Measurements from ENCODE around the gene OSBPL2.

The OSBPL2 gene

GRCh38 chr20:62287759-62288534 lies 49.6 kb downstream of the OSBPL2 start:
- no peak for DNase-seq

DNA sequence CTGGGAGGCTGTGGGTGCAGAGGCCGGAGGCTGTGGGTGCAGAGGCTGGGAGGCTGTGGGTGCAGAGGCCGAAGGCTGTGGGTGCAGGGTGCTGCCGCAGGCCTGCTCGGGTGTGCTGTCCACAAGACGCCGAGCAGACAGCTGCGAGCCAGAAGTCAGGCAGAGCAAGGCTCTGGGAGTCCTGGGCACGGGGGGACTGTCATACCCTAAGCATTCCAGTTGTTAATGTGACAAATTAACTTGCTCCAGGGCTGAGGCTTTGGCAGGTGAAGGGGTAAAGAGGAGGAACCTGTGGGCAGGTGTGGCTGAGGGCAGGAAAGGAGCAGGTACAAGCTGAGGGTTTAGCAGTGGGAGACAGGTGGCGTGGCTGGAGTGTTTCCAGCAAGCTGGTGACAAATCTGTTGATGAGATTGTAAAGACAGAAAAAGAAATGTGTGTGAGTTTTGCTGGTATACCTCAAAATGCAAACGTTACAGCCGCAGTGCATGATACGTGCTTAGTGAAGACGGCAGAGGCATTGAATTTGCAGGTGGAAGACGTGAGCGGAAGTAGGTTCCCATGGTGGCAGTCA lies 50.3 kb downstream of the OSBPL2 start:
- DNase-seq = no peak

GRCh38 chr20:62289131-62289530 lies 50.8 kb downstream of the OSBPL2 start:
- no peak for DNase-seq

- no peak for DNase-seq
These were observed 51.6 kb downstream of the OSBPL2 start for GRCh38 chr20:62289898-62290297.

DNA sequence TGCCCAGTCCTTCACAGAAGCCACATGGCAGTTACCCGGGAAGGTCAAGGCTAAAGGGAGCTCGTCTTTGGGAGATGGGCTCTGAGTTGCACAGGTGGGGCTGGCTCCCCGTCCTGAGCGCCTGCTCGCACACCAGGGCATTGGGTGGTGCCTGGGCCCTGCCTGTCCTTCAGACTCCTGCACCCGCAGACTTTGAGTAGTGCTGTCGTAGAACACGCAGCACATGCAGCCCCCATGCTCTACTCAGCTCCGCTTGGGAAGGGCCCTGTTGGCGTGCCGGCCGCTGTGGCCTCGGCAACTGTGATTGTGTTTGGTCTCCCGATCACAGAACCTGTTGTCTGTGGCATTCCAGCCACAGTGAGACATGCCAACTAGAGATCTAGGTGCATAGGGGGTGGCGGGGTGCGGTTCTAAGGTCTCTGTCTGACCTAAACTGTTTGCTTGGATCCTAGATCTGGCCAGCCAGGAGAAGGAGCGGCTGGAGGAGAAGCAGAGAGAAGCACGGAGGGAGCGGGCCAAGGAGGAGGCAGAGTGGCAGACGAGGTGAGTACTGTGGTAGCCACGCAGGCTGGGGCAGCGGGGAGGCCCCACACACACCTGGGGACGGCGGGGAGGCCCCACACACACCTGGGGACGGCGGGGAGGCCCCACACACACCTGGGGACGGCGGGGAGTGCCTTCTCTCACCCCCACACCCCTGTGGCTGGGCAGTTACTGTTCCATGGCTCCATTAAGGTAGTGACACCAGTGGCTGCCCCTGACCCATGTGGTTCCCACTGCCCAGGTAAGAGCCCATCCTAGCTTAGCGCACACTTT lies 53.1 kb downstream of the OSBPL2 start:
- DNase-seq = no peak

GRCh38 chr20:62292108-62292507 lies 53.8 kb downstream of the OSBPL2 start:
- DNase-seq = no peak

DNA sequence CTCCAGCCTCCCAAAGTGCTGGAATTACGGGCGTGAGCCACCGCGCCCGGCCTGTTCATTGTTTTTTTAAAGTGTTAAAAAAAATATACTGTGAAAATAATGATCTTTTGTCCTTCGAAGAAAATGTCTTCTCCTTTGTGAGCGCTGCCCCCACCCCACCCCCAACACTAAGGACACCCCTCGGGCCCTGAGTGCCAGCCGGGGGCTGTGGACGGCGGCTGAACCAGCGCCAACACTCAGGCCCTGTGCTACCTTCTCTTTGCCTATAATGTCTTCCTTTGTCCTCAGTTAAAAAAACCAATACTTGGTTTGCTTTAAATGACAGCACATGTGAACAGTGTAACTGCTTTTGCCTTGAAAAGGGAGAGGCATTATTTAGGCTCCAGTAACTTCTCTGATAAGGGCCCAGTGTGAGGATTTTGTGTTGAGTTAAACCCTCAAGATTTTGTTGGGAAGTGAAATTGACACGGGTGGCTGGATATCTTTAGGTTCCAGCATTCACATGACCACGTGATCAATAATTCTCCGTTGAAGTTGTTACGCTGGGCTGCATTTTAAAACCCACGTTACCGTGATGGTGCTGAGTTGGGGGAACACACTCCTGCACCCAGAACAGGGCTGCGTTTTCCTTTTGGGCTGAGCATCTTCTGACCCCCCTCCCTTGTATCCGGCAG lies 54.9 kb downstream of the OSBPL2 start:
- DNase-seq = no peak

GRCh38 chr20:62293946-62294345 lies 55.6 kb downstream of the OSBPL2 start:
- no peak for DNase-seq

DNA sequence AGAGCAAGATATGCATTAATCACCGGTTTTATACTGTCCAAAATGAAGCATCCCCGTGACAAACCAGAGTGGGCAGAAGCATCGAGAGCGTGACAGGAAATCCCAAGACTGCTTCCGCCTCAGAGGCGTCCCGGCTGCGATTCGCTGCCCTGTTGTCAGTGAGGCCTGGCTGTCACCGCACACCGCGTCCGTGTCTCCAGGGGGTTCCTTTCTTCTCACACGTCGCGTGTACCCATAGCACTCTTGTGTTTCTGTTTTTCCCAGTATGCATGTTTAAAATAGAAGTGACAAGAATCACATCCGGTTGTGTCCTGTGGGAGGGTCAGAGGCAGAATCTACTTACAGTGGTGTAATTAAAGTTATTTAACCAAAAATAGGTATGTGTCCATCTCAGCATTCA lies 56.2 kb downstream of the OSBPL2 start:
- no peak for DNase-seq

DNA sequence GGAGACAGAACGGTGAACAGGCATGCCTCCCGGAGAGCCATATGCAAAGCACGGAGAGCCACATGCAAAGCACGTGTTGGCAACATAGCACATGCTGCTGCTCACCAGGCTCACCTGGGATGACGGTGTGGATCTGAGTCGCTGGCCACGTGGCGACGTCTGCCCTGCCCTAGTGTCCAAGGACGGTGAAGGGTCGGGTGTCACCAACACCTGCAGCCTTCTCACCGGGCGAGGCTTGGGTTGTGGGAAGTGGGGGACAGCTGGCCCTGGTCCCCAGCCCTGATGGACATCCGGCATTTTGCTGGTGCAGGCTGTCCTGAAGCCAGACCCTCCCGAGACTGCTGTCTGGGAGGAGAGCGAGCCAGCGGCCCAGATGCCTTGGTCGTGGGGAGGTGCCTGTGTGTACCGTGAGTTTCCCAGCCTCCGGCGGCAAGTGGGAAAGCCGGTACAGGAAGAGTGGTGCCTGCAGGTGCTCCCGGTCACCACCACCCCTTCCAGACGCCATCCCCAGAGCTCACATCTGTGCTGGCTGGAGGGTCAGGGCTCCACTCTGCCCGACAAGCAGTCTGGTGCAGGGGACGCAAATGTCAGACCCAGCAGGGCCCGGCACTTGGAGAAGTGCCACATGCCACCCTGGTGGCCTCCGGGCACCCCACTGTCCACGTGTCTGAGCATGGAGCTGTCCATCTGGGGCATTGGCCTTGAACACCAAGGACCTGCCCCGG lies 58.6 kb downstream of the OSBPL2 start:
- DNase-seq = no peak

- no peak for DNase-seq
These were observed 59.3 kb downstream of the OSBPL2 start for GRCh38 chr20:62297449-62298227.

DNA sequence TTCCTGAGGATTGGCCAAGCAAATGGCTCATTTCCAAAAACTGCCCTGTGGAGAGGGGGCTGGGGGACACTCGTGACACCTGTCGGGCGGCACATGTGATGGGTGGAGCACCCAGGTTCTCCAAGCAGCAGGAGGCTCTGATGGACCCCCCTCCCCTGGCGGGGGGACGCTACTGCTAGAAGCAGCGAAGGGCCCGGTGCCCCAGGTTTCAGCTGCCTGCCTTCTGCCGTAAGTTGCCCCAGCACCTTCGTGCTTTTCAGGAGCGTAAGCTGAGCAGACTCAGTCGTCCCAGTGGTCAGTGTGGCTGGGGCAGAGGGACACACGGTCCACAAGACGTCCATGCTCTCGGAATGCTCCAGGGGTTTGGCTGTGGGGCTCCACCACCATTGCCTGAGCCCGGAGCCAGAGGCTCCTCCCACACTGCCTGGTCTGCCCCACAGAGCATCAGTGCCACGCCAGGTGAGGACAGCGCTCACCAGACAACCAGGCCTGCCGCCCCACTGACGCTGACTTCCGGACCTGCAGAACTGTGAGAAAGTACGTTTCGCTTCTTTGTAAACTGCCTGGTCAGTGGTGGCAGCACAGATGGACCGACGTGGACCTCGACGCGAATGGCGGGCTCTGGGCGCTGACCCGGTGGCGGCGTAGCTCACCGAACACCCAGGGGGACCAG lies 60.4 kb downstream of the OSBPL2 start:
- no peak for DNase-seq

DNA sequence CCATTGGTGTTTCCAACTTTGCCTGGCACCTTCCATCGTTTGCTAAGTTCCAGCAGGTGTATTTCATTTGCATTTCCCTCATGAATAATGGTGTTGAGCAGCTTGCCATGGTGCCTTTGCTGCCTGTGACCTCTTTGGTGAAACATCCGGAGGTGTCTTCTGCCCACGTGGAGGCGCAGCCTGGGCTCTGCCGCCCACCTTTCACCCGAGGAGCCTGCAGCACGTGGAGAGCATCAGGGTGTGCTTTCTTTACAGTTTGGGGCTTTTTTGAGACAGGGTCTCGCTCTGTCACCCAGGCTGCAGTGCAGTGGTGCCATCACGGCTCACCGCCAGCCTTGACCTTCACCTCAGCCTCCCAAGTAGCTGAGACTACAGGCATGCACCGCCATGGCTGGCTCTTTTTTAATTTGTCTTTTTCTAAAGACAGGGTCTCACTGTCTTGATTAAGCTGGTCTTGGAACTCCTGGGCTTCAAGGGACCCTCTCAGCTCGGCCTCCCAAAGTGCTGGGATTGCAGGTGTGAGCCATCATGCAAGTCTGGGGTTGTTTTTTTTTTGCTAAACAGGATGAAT lies 61.4 kb downstream of the OSBPL2 start:
- no peak for DNase-seq

GRCh38 chr20:62300319-62300718 lies 62.0 kb downstream of the OSBPL2 start:
- DNase-seq = no peak

- no peak for DNase-seq
These were observed 62.9 kb downstream of the OSBPL2 start for GRCh38 chr20:62301111-62301668.

DNA sequence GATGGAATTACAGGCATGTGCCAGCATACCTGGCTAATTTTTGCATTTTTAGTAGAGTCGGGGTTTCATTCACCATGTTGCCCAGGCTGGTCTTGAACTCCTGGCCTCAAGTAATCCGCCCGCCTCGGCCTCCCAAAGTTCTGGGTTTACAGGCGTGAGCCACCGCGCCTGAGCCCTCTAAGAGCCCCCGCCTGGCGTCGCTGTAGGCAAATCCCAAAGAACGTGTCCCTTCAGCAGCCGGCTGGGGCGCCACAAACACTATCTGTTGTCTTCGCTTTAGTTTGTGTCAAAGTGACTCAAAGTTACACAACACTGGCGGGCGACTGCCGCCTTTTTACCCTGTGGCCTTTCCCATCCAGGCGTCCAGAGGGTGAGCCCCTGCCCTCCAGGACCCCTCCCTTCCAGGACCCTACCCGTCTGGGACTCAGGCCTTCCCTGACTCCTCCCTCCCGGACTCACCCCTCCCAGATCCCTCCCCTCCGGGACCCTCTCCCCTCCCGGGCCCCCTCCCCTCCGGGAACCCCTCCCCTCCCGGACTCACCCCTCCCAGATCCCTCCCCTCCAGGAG lies 63.5 kb downstream of the OSBPL2 start:
- DNase-seq = peak; percentile 89

DNA sequence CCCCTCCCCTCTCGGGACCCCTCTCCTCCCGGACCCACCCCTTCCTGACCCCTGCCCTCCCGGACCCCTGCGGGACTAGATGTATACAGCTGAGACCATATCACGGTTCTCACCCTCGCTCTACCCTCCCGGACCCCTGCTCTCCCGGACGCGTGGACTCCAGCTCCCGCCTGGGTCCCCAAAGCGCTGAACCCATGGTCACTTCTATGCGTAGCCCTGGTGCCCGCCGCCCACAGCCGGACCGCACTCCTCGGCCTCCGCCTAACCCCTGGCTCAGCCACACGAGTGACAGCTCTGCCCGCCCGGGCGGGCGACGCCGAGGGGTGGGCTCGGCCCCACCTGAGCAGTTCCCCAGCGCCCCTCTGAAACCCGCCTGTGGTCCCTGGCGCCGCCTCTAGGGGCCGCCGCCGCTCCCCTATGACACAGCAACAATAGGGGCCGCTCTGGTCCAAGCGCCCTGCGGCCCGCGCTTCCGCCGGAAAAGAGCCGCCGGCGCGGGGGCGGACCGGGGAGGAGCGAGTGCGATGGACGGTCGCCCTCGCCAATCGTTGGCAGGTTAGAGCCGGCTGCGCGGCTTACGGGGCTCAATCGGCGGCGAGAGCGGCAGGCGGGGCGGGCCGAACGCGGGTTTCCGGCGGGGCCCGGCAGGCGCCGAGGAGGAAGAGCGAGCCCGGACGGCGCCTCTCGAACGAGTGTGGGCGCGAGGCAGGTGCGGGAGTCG lies 64.2 kb downstream of the OSBPL2 start, which contains the start of gene ADRM1:
Gene ADRM1, plus strand, starts transcription at position 657 of the 721 bp plus-strand sequence. CDS start 572 bp downstream, outside the sequence.
- DNase-seq = peak; percentile 95

- DNase-seq = no peak
These were observed 64.7 kb downstream of the OSBPL2 start for GRCh38 chr20:62303062-62303339.

Data from NCI-H69 (cell line).